Esophagus squamous epithelium (tissue), 5 donors: ENCODE results near the gene SYCE3. TPM values are rescaled to one million over a fixed set of nuclear protein-coding genes. Genes with fewer than 3 reads are reported as not detected.

Source experiments
- DNase-seq: peaks from one replicate; lab custom pipeline; 2025; lab: John Stamatoyannopoulos, UW
- H3K27ac ChIP-seq, 4 donors: fragments of 200-600 bp; sonication (generic); one replicate each; pipeline ENCODE4 v1.5.1; 2016 to 2019; ENCODE audit warnings: mild to moderate bottlenecking in 1 of 4
- H3K27me3 ChIP-seq, 4 donors: fragments of 200-600 bp; sonication (generic); 1 replicate in 3 of 4; 2 replicates in 1 of 4; pipeline versions ENCODE4 v1.5.1 to v1.6.0; 2017 to 2021; ENCODE audit warnings: antibody characterized with exemption in 1 of 4
- H3K36me3 ChIP-seq, 3 donors: fragments of 200-600 bp; sonication (generic); one replicate each; pipeline ENCODE4 v1.5.1; 2016 to 2019
- H3K4me1 ChIP-seq, 3 donors: fragments of 200-600 bp; sonication (generic); one replicate each; pipeline ENCODE4 v1.5.1; 2017 to 2019
- H3K4me3 ChIP-seq, 4 donors: fragments of 200-600 bp; sonication (generic); 1 replicate in 3 of 4; 2 replicates in 1 of 4; pipeline ENCODE4 v1.5.1; 2016 to 2019; ENCODE audit warnings: mild to moderate bottlenecking in 2 of 4, moderate library complexity in 1 of 4
- H3K9me3 ChIP-seq, 3 donors: fragments of 200-600 bp; sonication (generic); one replicate each; pipeline ENCODE4 v1.5.1; 2016 to 2019
- POLR2A ChIP-seq, 4 donors: fragments of 450-650 bp; IDR thresholded peaks; one replicate each; pipeline ENCODE4 v1.6.1; 2017; ENCODE audit warnings: antibody characterized with exemption in 4 of 4, mild to moderate bottlenecking in 4 of 4, moderate library complexity in 3 of 4
- WGBS, 2 donors: methylation state at CpG; one replicate each; pipeline ENCODE4 v1.1.5; 2018; 5-methylcytosine and 5-hydroxymethylcytosine counted together
- intact Hi-C: fragments of 100-400 bp; cut with DNase I; formaldehyde crosslinking; loops from one replicate; pipeline ENCODE4 v1.15.0; 2022
- total RNA-seq, 4 donors: library from RNA; depleted of rRNA; stranded (reverse); fragments of >200 nt; gene quantifications; one replicate each; pipeline ENCODE4 v1.1.0, GENCODE V29; 2016
- TF ChIP-seq, protein P1 (sequence below), 6 experiments: fragments of 450-650 bp in 4 of 6; fragments of 200-600 bp in 2 of 6; sonication (generic) in 2 of 6; IDR thresholded peaks; one replicate each; pipeline ENCODE4 v1.5.1; 2016 to 2019; ENCODE audit warnings: antibody characterized with exemption in 6 of 6, mild to moderate bottlenecking in 4 of 6, moderate library complexity in 4 of 6
- donor health status: DM: yes; HTN: yes; CAD: no.

The SYCE3 gene
- total RNA-seq, 4 donors from 2014 or later, result 1.8 TPM; not detected in 3

DNA sequence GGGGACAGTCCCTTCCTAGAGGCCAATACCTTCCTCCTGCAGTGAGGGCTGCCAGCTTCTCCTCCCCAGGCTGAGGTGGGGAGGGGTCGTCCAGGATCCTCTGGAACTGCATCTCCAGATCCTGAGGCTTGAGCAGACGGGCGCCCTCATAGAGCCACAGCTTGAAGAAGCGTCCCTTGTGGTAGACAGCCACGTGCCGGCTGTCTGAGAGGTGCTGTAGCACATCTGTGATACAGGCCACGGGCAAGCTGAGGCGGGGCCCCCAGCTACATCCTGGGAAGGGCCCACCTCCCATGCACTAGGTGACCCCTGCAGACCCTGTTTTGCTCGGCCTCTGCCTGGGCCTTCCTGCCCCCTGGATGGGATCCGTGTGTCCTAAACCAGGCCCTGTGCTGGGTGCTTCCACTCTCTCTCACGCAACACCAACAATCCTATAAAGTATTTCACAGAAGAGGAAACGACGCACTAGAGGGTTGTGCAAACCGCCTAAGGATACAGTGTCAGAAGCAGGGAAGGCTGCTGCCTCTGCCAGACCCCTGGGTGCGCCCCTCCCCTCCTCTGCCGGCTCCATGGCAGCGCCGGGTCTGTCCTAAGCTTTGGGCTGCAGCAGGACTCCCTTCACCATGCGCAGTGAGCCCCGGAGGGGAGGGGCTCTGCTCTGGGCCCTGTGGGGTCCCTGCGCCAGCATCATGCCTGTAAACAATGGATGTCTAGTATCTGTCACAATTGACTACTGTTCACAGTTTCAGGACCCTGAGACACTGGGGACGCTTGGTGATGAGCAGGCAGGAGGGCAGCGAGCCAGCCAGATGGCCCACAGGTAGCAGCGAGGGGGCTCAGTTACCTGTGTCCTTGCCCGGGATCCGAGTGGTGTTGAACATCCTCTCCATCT is 11.0 kb upstream of the SYCE3 start:
- TF ChIP-seq, protein P1, sequence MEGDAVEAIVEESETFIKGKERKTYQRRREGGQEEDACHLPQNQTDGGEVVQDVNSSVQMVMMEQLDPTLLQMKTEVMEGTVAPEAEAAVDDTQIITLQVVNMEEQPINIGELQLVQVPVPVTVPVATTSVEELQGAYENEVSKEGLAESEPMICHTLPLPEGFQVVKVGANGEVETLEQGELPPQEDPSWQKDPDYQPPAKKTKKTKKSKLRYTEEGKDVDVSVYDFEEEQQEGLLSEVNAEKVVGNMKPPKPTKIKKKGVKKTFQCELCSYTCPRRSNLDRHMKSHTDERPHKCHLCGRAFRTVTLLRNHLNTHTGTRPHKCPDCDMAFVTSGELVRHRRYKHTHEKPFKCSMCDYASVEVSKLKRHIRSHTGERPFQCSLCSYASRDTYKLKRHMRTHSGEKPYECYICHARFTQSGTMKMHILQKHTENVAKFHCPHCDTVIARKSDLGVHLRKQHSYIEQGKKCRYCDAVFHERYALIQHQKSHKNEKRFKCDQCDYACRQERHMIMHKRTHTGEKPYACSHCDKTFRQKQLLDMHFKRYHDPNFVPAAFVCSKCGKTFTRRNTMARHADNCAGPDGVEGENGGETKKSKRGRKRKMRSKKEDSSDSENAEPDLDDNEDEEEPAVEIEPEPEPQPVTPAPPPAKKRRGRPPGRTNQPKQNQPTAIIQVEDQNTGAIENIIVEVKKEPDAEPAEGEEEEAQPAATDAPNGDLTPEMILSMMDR (IDR thresholded peaks at IDR 0.05), result no peak
- TF ChIP-seq POLR2A (IDR thresholded peaks at IDR 0.05), result no peak
- no peak overlapping the region for H3K4me3 ChIP-seq
- DNase-seq, result no peak
- H3K27ac ChIP-seq, result no peak overlapping the region
- peaks cover 5 to 12% (median 8%) of the 10 kb centered on the region in 3 donors for H3K4me1 ChIP-seq
- H3K9me3 ChIP-seq, result no peaks in the 10 kb centered on the region
- 89% methylated on average over 6 to 14 of the region's 26 CpGs for WGBS, 2 donors
- no peaks in the 10 kb centered on the region for H3K27me3 ChIP-seq
- H3K36me3 ChIP-seq, result peaks cover 6 to 74% (median 6%) of the 10 kb centered on the region in 3 donors
- intact Hi-C loops, result no loop called here

DNA sequence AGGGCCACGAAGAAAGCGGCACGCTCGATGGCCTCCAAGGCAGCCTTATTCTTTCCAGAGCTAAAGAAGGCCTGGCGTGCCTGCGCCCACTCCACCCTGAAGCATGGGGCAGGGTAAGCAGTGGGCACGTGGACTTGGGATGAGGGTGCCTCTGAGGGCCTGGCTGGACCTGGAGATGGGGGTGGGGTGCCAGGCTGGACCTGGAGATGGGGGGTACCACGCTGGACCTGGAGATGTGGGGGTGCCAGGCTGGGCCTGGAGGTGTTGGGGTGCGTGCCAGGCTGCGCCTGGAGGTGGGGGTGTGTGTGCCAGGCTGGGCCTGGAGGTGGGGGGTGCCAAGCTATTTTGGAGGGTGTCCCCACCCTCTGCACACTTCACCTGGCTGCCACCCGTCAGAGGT is 10.2 kb upstream of the SYCE3 start:
- Histone ChIP-seq H3K9me3 (no peaks in the 10 kb centered on the region), H3K27ac (no peak overlapping the region), H3K4me3 (no peak overlapping the region), H3K4me1 (peaks cover under 1 to 5% (median 3%) of the 10 kb centered on the region in 3 donors), H3K36me3 (peaks cover 6 to 80% (median 6%) of the 10 kb centered on the region in 3 donors), H3K27me3 (no peaks in the 10 kb centered on the region)
- no peak for DNase-seq
- intact Hi-C loops, result no loop called here
- 96% methylated on average over 5 of the region's 11 CpGs; no CpG with 5 or more reads in 1 of the 2 donors for WGBS, 2 donors
- no peak for TF ChIP-seq POLR2A (IDR thresholded peaks at IDR 0.05)
- TF ChIP-seq, protein P1 (IDR thresholded peaks at IDR 0.05), result no peak

DNA sequence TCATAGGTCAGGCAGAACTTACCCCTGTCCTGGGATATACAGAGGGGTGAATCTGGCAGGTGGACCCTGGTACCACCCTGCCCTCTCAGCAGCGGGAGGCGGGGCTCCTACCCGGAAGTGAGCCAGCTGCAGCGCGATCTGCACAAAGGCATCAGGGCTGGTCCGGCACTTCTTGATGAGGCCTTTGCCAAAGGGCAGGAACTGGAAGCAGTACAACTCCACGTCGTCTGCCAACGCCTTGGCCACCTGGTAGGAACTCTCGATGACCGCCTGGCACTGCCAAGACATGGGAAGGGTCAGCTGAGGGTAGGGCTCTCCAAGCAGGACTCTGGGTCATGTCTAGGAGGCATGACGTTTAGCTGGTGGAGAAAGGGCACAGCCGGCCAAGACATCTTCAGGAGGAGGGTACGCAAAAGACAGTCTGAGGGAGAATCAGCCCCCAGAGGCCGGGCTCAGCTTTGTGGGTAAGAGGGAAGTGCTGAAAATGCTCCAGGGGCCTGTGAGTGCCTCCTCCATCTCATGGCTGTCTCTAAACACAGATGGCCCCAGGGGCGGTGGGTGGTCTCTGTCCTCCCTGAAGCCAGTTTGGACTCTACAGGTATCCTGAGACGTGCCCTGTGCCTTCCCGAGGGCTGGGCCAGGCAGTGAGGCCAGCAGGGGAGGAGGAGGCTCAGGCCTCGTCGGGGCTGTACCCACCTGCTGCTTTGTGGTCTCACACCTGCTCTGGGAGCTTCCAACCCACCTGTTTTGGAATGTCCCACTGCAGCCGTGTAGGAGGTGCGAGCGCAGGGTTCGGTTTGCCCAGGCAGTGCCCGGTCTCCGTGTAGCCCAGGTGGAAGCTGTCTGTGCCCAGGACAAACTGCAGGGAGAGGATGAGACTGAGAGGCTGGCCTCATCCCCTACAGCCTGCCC is 8.8 kb upstream of the SYCE3 start:
- no peak for DNase-seq
- Histone ChIP-seq H3K27ac (no peak overlapping the region), H3K36me3 (peaks cover 6 to 87% (median 6%) of the 10 kb centered on the region in 3 donors), H3K4me3 (no peak overlapping the region), H3K4me1 (peaks cover 0 to 8% (median 3%) of the 10 kb centered on the region in 3 donors), H3K27me3 (no peaks in the 10 kb centered on the region), H3K9me3 (no peaks in the 10 kb centered on the region)
- intact Hi-C loops, result no loop called here
- 84 to 100% methylated on average over 1 to 7 of the region's 26 CpGs for WGBS, 2 donors
- no peak for TF ChIP-seq POLR2A (IDR thresholded peaks at IDR 0.05)
- TF ChIP-seq, protein P1 (IDR thresholded peaks at IDR 0.05), result no peak

DNA sequence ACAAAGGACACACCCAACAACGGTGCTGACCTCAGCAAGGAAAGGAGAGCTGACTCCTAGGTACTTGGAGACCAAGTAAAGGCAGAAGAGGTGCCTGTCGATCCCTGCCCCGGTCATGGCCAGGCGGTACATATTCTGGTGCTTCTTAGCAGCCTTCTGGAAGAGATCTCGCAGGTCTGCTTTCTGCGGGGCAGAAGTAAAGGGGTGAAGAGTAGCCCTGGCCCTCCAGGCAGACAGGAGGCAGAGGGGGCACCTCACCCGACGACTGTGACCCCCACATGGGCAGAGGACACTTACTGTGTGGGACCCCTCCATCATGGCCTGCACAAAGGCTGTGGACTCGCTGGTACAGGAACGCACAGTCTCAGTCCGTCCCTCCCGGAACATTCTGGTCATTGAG is 8.1 kb upstream of the SYCE3 start:
- intact Hi-C loops, result no loop called here
- H3K4me1 ChIP-seq, result peaks cover 0 to 8% (median 3%) of the 10 kb centered on the region in 3 donors

More for the DNA sequence above, 8.1 kb upstream of the SYCE3 start:
- Histone ChIP-seq H3K36me3 (peaks cover 6 to 82% (median 6%) of the 10 kb centered on the region in 3 donors), H3K27me3 (no peaks in the 10 kb centered on the region), H3K4me3 (no peak overlapping the region), H3K27ac (no peak overlapping the region), H3K9me3 (no peaks in the 10 kb centered on the region)
- no peak for TF ChIP-seq POLR2A (IDR thresholded peaks at IDR 0.05)
- TF ChIP-seq, protein P1 (IDR thresholded peaks at IDR 0.05), result no peak
- 88 to 97% methylated on average over 6 to 12 of the region's 12 CpGs for WGBS, 2 donors
- DNase-seq, result no peak
